ENCODE measurements around the gene SLC2A2.

The SLC2A2 gene

GRCh38 chr3:171026597-171027293, at the start of gene SLC2A2:
Gene SLC2A2, minus strand, starts transcription at chr3:171026720. Its CDS starts 50 bp downstream, at chr3:171026670.
- no peak within 1 kb of the TSS for H3K4me3 ChIP-seq (ENCODE audit: low read depth, low read length)
- ChIA-PET POLR2A (no interaction called here), CTCF (interaction anchor here (1.1 to 2.3 kb wide), 3 partner anchors 9 to 23 kb away, joined by 3 to 9 read pairs (median 6); no protein-coding TSS in a partner anchor)
- no peak for TF ChIP-seq CTCF (IDR thresholded peaks at IDR 0.05; ENCODE audit: insufficient read depth, low read length, missing control alignments)
- DNase-seq (ENCODE audit: low read depth, low spot score) = no peak

- CTCF ChIA-PET = interaction anchor here (1.3 kb wide), 1 partner anchor 23 kb away, joined by 3 read pairs; no protein-coding TSS in a partner anchor
- TF ChIP-seq CTCF (IDR thresholded peaks at IDR 0.05; ENCODE audit: insufficient read depth, low read length, missing control alignments) = no peak
- no peak for DNase-seq (ENCODE audit: low read depth, low spot score)
- POLR2A ChIA-PET = no interaction called here
- H3K4me3 ChIP-seq (ENCODE audit: low read depth, low read length) = no peak overlapping the region
These were observed 45.9 kb upstream of the SLC2A2 start for GRCh38 chr3:171072432-171072831.

- DNase-seq (ENCODE audit: low read depth, low spot score) = no peak
- H3K4me3 ChIP-seq (ENCODE audit: low read depth, low read length) = no peak overlapping the region
- CTCF ChIA-PET = no interaction called here
- TF ChIP-seq CTCF (IDR thresholded peaks at IDR 0.05; ENCODE audit: insufficient read depth, low read length, missing control alignments) = no peak
- POLR2A ChIA-PET = no interaction called here
These were observed 42.1 kb upstream of the SLC2A2 start for GRCh38 chr3:171068658-171069057.

GRCh38 chr3:171066206-171066605, 39.7 kb upstream of the SLC2A2 start:
- ChIA-PET CTCF (no interaction called here), POLR2A (no interaction called here)
- TF ChIP-seq CTCF (IDR thresholded peaks at IDR 0.05; ENCODE audit: insufficient read depth, low read length, missing control alignments) = no peak
- H3K4me3 ChIP-seq (ENCODE audit: low read depth, low read length) = no peak overlapping the region
- DNase-seq (ENCODE audit: low read depth, low spot score) = no peak

- no peak for DNase-seq (ENCODE audit: low read depth, low spot score)
- POLR2A ChIA-PET = no interaction called here
- CTCF ChIA-PET = interaction anchor here (1.1 kb wide), 1 partner anchor 104 kb away, joined by 3 read pairs; no protein-coding TSS in a partner anchor
- no peak for TF ChIP-seq CTCF (IDR thresholded peaks at IDR 0.05; ENCODE audit: insufficient read depth, low read length, missing control alignments)
- no peak overlapping the region for H3K4me3 ChIP-seq (ENCODE audit: low read depth, low read length)
These were observed 39.2 kb upstream of the SLC2A2 start for GRCh38 chr3:171065732-171066131.

- POLR2A ChIA-PET = interaction anchor here (0.6 kb wide), 1 partner anchor 22 kb away, joined by 3 read pairs; no protein-coding TSS in a partner anchor
- no peak for TF ChIP-seq CTCF (IDR thresholded peaks at IDR 0.05; ENCODE audit: insufficient read depth, low read length, missing control alignments)
- DNase-seq (ENCODE audit: low read depth, low spot score) = no peak
- H3K4me3 ChIP-seq (ENCODE audit: low read depth, low read length) = no peak overlapping the region
- CTCF ChIA-PET = interaction anchor here (1.3 kb wide), 1 partner anchor 15 kb away, joined by 4 read pairs; no protein-coding TSS in a partner anchor
These were observed 37.9 kb upstream of the SLC2A2 start for GRCh38 chr3:171064461-171064860.

All from AG04449 (cell line).